Stimulated activated CD4-positive, alpha-beta T cell treated with anti-CD3 and anti-CD28 coated beads, Interleukin-15, amount 100 ng/mL, for 1 hour (primary cell): Measurements from ENCODE around the gene DDX25.

Experiments
- DNase-seq, 2 donors: peaks; one replicate each; pipeline ENCODE4 v3.0.0-alpha.2; 2020; ENCODE audit warnings: low read depth in 1 of 2, low spot score in 1 of 2

DDX25 gene

GRCh38 chr11:125968354-125968753 lies 64.0 kb downstream of the DDX25 start:
- DNase-seq, result no peak

- no peak for DNase-seq
Observed at GRCh38 chr11:125971618-125972017, 67.3 kb downstream of the DDX25 start.

GRCh38 chr11:125974284-125974683 lies 70.0 kb downstream of the DDX25 start:
- DNase-seq, result no peak

GRCh38 chr11:125975634-125976033 lies 71.3 kb downstream of the DDX25 start:
- no peak for DNase-seq

- DNase-seq, result no peak
Observed at GRCh38 chr11:125976156-125976555, 71.8 kb downstream of the DDX25 start.

GRCh38 chr11:125977333-125977732 lies 73.0 kb downstream of the DDX25 start:
- no peak for DNase-seq

GRCh38 chr11:125978181-125978716 lies 73.9 kb downstream of the DDX25 start:
- no peak for DNase-seq
